Activated CD4-positive, alpha-beta memory T cell treated with anti-CD3 and anti-CD28 coated beads for 36 hours (primary cell): ENCODE measurements around the gene ULK1. TPM values are rescaled to one million over a fixed set of nuclear protein-coding genes. Genes with fewer than 3 reads are reported as not detected.
A peak's percentile ranks its signal among the peaks of the same experiment; 100 is the strongest.

ENCODE experiments used
- CTCF ChIA-PET: fragments of 350-600 bp; sonication (Branson Sonifier 250); formaldehyde crosslinking; loops from one replicate; lab custom pipeline; 2021; ENCODE audit warnings: antibody characterized with exemption, inconsistent platforms; lab: Charles Lee
- POLR2A ChIA-PET: fragments of 350-600 bp; sonication (Branson Sonifier 250); formaldehyde crosslinking; loops from one replicate; lab custom pipeline; 2021; ENCODE audit warnings: antibody characterized with exemption; lab: Charles Lee
- DNase-seq: peaks from one replicate; pipeline ENCODE4 v3.0.0-alpha.2; 2020
- H3K27ac Mint-ChIP-seq: one replicate; pipeline ENCODE4 v1.8.0; 2021; ENCODE audit warnings: mixed read lengths
- H3K27me3 Mint-ChIP-seq: one replicate; pipeline ENCODE4 v1.8.0; 2021; ENCODE audit warnings: mixed read lengths
- H3K36me3 Mint-ChIP-seq: one replicate; pipeline ENCODE4 v1.8.0; 2021; ENCODE audit warnings: mixed read lengths
- H3K4me1 Mint-ChIP-seq: one replicate; pipeline ENCODE4 v1.8.0; 2021; ENCODE audit warnings: low read depth, mixed read lengths
- H3K4me3 Mint-ChIP-seq: one replicate; pipeline ENCODE4 v1.8.0; 2021; ENCODE audit warnings: mild to moderate bottlenecking, mixed read lengths
- H3K9me3 Mint-ChIP-seq: one replicate; pipeline ENCODE4 v1.8.0; 2021; ENCODE audit warnings: mixed read lengths
- intact Hi-C: fragments of 100-400 bp; cut with micrococcal nuclease; formaldehyde crosslinking; loops from one replicate; pipeline ENCODE4 v1.15.1; 2023
- total RNA-seq, 2 experiments: library from RNA; stranded (reverse); gene quantifications; one replicate each; pipeline ENCODE4 v1.2.3, GENCODE V29; 2021

Gene ULK1
- total RNA-seq, 2 experiments from 2014 or later = 13.8 to 17.8 TPM

DNA sequence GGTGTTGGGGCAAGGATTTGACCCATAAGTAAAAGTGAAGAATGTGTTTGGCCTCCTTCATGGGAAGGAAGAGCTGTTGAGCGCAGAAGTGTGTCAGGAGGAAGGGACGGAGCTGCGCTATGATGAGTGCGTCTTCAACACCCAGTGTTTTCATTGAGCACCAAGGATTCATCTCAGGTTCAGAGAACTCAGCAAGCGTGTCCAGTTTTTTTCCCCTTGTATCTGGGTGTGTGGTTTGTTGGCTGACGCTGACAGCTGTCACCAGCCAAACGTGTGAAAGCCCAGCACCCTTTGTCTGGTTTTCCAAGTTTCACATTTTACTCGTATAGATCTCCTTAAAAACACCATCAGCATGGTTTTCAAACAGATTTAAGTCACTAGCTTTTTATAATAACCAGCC, 67.6 kb downstream of the ULK1 start:
- ChIA-PET CTCF (no interaction called here), POLR2A (no interaction called here)
- Mint-ChIP-seq H3K9me3 (no peaks in the 10 kb centered on the region), H3K4me3 (no peak overlapping the region), H3K27me3 (no peaks in the 10 kb centered on the region), H3K4me1 (peaks cover 50% of the 10 kb centered on the region), H3K36me3 (peaks cover 13% of the 10 kb centered on the region), H3K27ac (peak overlapping the region; percentile 9)
- intact Hi-C loops = no loop called here
- DNase-seq = no peak

DNA sequence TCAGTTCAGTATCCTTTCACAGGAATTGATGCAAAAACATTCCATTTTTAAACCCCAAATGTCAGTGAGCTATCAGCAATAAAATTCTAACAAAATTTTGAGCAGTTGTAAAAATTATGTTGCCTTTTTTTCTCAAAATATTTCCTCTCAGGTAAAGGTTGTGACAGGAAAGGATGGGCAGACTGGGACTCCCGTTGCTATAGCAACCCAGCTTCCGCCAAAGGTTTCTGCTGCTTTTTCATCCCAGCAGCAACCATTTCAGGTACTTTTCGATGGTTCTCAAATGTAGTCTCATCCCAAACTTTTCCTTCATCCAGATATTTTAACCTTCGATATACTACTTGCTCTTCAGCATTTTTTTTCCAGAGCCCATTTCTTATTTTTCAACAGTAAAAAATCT, 69.0 kb downstream of the ULK1 start:
- Mint-ChIP-seq H3K27ac (peak overlapping the region; percentile 70), H3K36me3 (peaks cover 13% of the 10 kb centered on the region), H3K4me1 (peaks cover 51% of the 10 kb centered on the region), H3K27me3 (no peaks in the 10 kb centered on the region), H3K9me3 (no peaks in the 10 kb centered on the region), H3K4me3 (no peak overlapping the region)
- DNase-seq = no peak
- intact Hi-C loops = no loop called here
- ChIA-PET CTCF (interaction anchor here (0.9 to 1.0 kb wide), 2 partner anchors 10 to 41 kb away, joined by 3 read pairs; no protein-coding TSS in a partner anchor), POLR2A (no interaction called here)

DNA sequence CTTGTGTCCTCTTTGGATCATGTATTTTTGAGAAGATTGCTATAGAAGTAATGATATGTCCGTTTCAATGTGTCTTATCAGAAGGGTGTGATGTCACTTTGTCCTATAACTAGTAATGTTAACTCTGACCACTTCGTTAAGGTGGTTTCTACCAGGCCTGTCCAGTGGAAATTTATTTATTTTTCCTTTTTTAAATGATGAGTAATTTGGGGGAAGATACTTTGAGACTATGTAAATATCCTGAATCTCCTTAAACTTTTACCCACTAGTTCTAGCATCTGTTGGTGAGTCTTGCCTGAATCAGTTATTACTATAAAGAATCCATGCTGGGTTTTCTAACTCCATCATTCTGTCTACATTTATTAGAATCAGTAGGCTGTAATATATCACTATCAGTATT, 70.7 kb downstream of the ULK1 start:
- ChIA-PET POLR2A (no interaction called here), CTCF (no interaction called here)
- Mint-ChIP-seq H3K36me3 (peaks cover 13% of the 10 kb centered on the region), H3K4me1 (peaks cover 38% of the 10 kb centered on the region), H3K4me3 (no peak overlapping the region), H3K27me3 (no peaks in the 10 kb centered on the region), H3K27ac (no peak overlapping the region), H3K9me3 (no peaks in the 10 kb centered on the region)
- intact Hi-C loops = no loop called here
- no peak for DNase-seq

DNA sequence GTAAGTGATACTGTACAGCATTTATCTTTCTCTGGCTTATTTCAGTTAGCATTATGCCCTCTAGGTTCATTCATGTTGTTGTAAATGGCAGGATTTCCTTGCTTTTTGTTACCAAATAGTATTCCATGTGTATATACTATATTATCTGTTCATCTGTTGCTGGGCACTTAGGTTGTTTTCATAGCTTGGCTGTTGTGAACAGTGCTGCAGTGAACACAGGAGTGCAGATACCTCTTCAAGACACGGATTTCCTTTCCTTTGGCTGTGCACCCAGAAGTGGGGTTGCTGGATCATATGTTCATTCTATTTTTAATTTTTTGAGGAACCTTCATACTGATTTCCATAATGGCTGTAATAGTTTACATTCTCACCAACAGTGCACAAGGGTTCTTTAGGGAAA, 76.8 kb downstream of the ULK1 start:
- Mint-ChIP-seq H3K4me3 (no peak overlapping the region), H3K4me1 (peaks cover 19% of the 10 kb centered on the region), H3K27me3 (no peaks in the 10 kb centered on the region), H3K9me3 (no peaks in the 10 kb centered on the region), H3K36me3 (peaks cover 4% of the 10 kb centered on the region), H3K27ac (no peak overlapping the region)
- intact Hi-C loops = no loop called here
- DNase-seq = no peak
- ChIA-PET CTCF (no interaction called here), POLR2A (no interaction called here)

Other genes with a start within 250 kb of the ULK1 start
- gene SFSWAP, start 183.5 kb upstream of the ULK1 start, total RNA-seq = 10 to 100 TPM; 42.1 to 44.3 TPM
- gene MMP17, start 66.2 kb upstream of the ULK1 start, total RNA-seq = under 1 TPM; 0.48 to 0.87 TPM
- gene PUS1, start 34.7 kb downstream of the ULK1 start, total RNA-seq = 10 to 100 TPM; 48.6 to 53.9 TPM
- gene EP400, start 55.3 kb downstream of the ULK1 start, total RNA-seq = 10 to 100 TPM; 39.9 to 45.5 TPM
- gene DDX51, start 249.7 kb downstream of the ULK1 start, total RNA-seq = 10 to 100 TPM; 18.3 to 21.3 TPM
- 10 to 100 TPM; 29.8 to 30.5 TPM for gene NOC4L, start 249.8 kb downstream of the ULK1 start, total RNA-seq